ENCODE measurements around the gene TEAD1.

TEAD1 gene

GRCh38 chr11:12764187-12764914, 90.1 kb downstream of the TEAD1 start:
- no peak for DNase-seq (ENCODE audit: low read depth)

- DNase-seq (ENCODE audit: low read depth), result no peak
Measured at GRCh38 chr11:12765428-12765827, 91.2 kb downstream of the TEAD1 start.

DNA sequence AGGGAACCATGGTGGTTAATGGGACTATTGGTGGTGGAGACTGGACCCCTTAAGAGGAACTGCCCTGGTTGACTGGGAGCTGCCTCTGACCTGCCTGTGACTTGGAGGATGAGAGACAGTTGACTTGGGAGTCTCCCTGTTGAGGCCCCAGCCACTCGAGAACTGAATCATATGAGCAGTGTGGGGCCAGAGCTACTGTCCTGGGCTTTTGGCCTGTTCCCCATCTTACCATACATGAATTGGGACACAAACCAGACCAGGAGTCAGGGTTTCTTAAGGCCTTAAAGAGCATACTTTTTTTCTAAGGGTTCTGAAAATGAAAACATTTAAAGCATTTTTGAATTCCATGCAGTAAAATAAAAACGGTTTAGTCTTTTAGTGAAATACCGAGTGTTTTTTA, 92.8 kb downstream of the TEAD1 start:
- no peak for DNase-seq (ENCODE audit: low read depth)

DNA sequence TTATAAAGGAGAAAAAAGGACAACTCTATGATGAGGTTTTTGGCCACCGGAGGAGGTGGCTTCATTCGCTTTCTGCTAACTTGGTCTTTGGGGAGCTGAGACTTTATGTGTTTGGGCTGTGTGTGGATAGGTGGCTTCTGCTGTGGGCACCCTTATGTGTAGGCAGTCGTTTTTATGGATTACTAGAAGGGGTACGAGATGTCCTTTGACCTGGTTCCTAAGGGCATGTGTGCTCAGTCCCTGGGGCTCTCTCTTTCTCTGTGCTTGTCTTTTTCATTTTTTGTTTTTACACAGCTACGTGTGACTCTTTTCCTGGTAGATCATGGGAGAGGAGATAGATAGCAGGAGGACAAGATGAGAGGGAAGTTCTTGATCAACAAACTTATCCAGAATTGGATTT, 93.4 kb downstream of the TEAD1 start:
- no peak for DNase-seq (ENCODE audit: low read depth)

- no peak for DNase-seq (ENCODE audit: low read depth)
Measured at GRCh38 chr11:12768726-12769673, 94.8 kb downstream of the TEAD1 start.

GRCh38 chr11:12769834-12770345, 95.7 kb downstream of the TEAD1 start:
- DNase-seq (ENCODE audit: low read depth), result no peak

GRCh38 chr11:12770435-12770834, 96.2 kb downstream of the TEAD1 start:
- DNase-seq (ENCODE audit: low read depth), result no peak

GRCh38 chr11:12770966-12771597, 96.9 kb downstream of the TEAD1 start:
- DNase-seq (ENCODE audit: low read depth), result no peak

GRCh38 chr11:12771875-12772274, 97.7 kb downstream of the TEAD1 start:
- DNase-seq (ENCODE audit: low read depth), result no peak

GRCh38 chr11:12772324-12772723, 98.1 kb downstream of the TEAD1 start:
- no peak for DNase-seq (ENCODE audit: low read depth)

- no peak for DNase-seq (ENCODE audit: low read depth)
Measured at GRCh38 chr11:12773591-12773990, 99.4 kb downstream of the TEAD1 start.

DNA sequence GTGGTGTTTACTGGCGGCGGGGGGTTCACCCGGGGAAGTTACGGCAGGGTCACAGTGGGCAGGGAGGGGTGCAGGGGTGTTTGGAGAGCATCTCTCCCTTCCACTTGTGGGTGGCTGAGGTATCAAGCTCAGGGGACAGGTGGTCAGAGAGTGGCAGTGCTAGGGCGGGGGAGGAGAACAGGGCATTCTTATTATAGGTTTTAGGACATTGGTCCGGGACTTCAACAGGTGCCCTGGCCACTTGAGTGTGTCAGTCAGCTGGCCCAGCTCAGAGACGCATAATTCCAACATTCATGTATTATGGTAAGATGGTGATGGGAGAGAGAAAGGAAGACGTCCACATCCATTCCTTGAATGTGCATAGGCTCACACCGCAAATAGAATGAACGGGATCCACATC, 101.7 kb downstream of the TEAD1 start:
- no peak for DNase-seq (ENCODE audit: low read depth)

- DNase-seq (ENCODE audit: low read depth), result no peak
Measured at GRCh38 chr11:12777208-12777874, 103.1 kb downstream of the TEAD1 start.

DNA sequence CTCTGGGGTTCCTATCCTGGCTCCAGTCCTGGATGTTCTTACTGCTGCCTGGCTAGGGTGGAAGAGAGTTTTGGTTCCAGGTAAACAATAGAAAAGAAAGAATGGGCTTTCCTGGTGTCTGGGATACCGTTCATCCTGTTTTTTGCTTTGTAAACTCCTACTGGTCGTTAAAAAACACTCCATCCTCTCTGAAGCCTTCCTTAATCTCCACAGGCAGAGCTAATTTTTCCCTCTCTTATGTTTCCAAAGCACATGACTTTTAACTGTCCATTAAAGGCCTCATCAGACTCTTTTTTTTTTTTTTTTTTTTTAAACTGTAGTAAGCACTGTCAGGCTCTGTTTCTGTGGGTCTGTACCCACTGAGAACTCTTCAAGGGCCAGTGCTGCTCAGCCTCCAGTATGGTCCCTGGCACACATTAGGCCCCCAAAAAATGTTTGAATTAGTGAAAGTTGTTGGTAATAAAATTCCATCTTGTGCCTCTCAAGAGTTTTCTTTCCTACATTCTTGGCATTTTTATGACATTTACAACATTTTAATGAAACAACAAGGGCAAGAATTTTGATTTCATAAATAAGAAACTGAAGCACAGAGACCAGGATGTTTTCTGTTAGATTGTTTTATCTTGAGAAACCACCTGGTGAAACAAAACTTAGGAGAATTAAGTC, 104.2 kb downstream of the TEAD1 start:
- DNase-seq (ENCODE audit: low read depth), result no peak

- DNase-seq (ENCODE audit: low read depth), result no peak
Measured at GRCh38 chr11:12783765-12784164, 109.5 kb downstream of the TEAD1 start.

GRCh38 chr11:12784445-12784844, 110.2 kb downstream of the TEAD1 start:
- no peak for DNase-seq (ENCODE audit: low read depth)

- no peak for DNase-seq (ENCODE audit: low read depth)
Measured at GRCh38 chr11:12784987-12785386, 110.8 kb downstream of the TEAD1 start.

GRCh38 chr11:12785901-12786300, 111.7 kb downstream of the TEAD1 start:
- DNase-seq (ENCODE audit: low read depth), result no peak

GRCh38 chr11:12786450-12786849, 112.2 kb downstream of the TEAD1 start:
- DNase-seq (ENCODE audit: low read depth), result no peak

DNA sequence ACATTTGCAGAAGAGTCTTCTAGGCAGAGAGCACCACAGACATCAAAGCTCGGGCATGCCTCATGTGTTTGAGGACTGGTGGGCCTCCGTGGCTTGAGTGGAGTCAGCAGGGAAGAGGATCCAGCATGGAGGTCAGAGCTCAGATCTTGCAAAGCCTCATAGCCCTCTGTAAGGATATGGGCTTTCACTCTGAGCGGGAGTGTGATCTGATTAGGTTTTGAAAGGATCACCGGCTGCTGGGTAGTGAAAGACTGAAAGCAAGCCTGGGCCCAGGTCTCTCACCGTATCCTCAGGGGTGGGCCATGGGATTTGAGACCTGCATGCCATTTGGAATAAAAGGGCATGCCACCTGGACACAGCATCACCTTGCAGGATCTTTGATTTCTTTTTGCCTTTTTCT, 112.7 kb downstream of the TEAD1 start:
- DNase-seq (ENCODE audit: low read depth), result no peak

DNA sequence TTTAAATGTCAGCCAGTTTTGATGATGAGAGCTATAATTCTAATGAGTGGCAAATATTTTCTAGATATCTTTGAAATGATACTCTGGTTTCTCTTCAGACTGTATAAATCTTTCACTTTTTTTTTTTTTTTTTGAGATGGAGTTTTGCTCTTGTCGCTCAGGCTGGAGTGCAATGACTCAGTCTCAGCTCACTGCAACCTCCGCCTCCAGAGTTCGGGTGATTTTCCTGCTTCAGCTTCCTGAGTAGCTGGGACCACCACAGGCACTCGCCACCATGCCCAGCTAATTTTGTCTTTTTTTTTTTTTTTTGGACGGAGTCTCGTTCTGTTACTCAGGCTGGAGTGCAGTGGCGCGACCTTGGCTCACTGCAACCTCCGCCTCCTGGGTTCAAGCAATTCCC, 113.6 kb downstream of the TEAD1 start:
- DNase-seq (ENCODE audit: low read depth), result no peak
